Urothelium cell line (cell line): Measurements from ENCODE around the gene RTKN.
A peak's percentile ranks its signal among the peaks of the same experiment; 100 is the strongest.
"Not testable (repeated sequence)": the region's sequence is repeated elsewhere in the genome, so short reads cannot be mapped to it uniquely, and the experiment has no call there.

Source experiments
- DNase-seq: peaks from one replicate; pipeline ENCODE4 v3.0.0; 2011; ENCODE audit warnings: low spot score, mixed read lengths
- FAIRE-seq: peaks from 2 replicates; lab custom pipeline; 2011; peaks lifted over from hg19 to GRCh38; lab: Jason Lieb, UNC

Gene RTKN

DNA sequence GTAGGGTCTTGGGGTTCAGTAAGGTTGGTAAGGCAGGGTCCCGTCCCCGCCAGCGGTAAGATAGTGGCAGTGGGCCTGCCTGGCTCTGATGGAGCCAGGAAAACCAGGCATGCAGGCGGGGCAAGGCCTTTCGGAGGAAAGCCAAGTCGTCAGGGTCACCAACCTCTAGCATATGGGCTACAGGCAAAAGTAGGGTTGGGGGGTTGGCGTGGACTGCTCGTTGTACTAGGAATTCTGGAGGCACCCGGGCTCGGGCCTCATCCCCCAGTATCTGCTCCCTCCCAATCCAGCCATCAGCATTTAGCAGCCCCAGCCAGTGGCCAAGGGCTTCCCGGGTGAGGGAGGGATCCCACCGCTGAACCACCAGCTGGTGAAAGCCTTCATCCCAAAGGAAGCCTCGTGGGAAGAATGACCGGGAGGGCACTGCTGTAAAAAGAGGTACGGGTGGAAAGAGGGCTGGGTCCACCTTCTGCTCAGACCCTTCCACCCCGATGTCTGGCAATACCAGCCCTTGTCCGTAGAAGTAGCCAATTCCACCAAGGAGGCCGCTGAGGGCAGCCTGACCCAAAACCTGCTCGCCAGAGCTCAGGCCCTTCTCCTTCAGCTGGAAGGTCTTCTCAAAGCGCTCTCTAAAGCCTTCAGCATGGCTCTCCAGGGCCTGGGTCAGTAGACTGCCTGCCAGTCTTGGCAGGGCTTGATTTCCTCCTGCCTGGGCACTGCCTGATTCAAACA is 20.5 kb upstream of the RTKN start:
- DNase-seq (no peak), FAIRE-seq (no peak)

DNA sequence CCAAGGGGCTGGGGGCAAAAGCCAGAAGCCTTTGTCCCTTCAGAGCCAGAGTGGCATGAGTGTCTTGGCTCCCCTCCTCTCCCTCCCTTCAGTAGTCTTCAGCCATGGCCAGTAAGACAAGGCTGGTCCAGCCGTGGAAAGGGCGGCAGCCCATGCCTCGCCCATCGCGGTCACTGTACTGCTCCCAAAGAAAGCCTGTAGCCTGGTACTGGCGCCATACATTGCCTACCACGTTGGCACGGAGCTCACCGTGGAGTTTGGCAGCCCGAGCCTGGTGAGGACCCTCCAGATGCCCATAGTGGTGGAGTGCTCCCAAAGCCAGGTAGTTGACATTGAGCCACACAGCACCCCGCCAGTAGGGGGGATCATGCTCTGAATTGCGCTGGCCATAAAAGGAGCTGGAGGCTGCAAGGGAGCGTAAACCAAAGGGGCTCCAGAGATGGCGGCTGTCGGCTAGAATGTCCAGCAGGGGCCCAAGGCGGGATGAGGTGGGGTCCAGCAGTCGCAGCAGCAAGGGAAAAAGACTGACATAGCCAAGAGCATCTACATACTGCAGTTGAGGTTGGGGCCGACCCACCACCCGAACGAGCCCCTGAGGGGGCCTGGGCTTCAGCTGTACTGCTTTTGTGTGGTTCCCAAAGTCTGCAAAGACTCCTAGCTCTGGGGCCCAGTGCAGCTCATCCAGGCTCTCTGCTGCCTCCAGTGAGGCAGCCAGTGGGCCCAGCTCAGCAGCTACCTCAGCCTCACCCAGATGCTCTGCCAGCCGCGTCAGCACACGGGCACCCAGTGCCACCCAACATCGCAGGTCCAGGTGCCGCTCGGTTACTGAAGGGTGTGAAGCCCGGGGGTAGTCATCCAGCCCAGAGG is 19.7 kb upstream of the RTKN start:
- FAIRE-seq (no peak), DNase-seq (no peak)

DNA sequence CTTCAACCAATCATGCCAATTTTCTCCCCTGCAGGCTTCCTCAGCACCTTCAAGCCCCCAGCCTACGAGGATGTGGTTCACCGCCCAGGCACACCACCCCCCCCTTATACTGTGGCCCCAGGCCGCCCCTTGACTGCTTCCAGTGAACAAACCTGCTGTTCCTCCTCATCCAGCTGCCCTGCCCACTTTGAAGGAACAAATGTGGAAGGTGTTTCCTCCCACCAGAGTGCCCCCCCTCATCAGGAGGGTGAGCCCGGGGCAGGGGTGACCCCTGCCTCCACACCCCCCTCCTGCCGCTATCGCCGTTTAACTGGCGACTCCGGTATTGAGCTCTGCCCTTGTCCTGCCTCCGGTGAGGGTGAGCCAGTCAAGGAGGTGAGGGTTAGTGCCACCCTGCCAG is 18.4 kb upstream of the RTKN start:
- not testable (repeated sequence) for DNase-seq, FAIRE-seq

DNA sequence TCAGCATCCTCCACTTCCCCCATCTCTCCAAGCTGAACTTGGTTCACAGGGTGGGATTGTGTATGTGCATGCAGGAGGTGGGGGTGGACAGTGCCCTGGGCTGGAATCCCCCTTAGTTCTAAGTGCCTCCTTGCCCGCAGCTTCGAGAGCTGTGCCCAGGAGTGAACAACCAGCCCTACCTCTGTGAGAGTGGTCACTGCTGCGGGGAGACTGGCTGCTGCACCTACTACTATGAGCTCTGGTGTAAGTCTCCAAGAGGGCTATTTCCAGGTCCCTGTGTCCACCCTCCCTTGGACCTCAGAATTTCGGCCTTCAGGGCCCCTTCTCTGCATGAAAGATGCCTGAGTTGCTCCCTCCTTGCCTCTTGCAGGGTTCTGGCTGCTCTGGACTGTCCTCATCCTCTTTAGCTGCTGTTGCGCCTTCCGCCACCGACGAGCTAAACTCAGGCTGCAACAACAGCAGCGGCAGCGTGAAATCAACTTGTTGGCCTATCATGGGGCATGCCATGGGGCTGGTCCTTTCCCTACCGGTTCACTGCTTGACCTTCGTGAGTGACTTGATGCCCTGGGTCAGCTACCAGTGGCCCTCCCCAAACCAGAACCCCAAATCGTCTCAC is 17.9 kb upstream of the RTKN start:
- not testable (repeated sequence) for DNase-seq, FAIRE-seq

DNA sequence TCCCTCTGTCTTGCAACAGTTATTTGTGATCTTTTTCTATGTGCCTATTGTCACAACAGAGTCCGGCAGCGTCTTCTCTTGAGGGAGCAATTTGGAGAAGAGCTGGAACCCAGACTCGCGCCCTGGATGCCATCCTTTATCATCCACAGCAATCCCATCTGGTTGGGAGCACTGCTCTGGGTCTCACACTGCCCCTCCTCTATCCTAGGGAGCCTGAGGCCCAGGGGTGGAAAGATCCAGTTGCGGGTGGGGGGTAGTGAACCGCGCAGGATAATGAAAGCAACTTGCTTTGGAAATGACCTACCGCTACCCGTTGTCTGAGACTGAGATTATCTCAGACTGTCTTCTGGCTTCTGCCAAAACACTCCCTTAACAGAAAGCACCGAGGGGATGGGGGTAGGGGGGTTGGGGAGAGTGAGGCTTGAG is 17.2 kb upstream of the RTKN start:
- FAIRE-seq, result no peak
- DNase-seq, result no peak

DNA sequence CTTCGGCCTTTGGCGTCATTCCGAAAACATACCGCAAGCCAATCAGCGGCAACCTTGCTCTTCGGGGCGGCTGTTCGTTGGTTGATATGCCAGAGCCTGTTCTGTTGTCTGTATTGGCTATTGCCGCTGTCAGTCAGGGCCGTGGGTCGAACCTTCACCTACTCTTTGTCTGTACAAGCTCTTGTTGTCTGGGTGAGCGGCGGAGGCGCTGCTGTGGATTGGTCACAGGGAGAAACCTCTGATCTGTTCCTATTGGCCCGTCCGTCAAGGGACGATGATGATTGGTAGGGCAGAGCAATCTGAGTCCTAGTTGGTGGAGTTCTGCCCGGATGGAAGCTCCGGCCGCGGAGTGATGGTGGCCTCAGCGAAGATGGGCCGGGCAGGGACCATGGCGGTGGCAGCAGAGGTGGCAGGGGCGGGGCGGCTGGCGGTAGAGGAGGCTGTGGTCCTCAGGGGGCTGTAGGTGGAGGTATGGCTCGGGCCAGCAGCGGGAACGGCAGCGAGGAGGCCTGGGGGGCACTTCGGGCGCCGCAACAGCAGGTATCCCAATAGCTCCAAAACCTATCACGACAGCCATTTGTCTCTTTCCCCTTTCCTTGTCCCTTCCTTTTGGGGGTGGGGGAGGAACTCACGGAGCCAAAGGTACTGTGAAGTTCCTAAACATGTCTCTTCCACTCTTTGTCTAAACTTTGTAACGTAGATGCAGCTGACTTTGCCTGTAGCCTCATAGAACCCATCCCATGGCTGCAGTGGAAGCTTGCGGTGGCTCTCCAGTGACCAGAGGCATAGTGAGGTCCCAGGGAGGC is 16.6 kb upstream of the RTKN start, which contains the start of gene WBP1:
Gene WBP1, plus strand, starts transcription at position 307 of the 806 bp plus-strand sequence. Its CDS starts 165 bp downstream, at position 472.
- DNase-seq (peak; percentile 99), FAIRE-seq (peak; percentile 72)

DNA sequence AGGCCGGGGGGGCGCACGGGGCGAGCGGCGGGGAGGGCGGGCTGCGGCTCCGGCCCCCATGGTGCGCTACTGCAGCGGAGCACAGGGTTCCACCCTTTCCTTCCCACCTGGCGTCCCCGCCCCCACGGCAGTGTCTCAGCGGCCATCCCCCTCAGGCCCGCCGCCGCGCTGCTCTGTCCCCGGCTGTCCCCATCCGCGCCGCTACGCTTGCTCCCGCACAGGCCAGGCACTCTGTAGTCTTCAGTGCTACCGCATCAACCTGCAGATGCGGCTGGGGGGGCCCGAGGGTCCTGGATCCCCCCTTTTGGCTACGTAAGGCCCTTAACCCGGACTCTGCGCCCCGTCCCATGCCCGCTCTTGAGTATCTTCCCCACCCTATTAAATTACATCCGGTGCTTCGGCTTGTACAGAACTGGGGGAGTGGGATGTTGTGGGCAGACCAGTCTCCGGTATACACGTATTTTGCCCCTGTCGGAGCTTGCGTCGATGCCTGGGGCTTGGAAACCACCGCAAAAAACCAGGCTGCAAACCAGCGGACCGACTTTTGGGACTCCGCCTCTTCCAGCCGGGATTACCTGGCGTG is 15.9 kb upstream of the RTKN start:
- DNase-seq (peak; percentile 73), FAIRE-seq (peak; percentile 55)

DNA sequence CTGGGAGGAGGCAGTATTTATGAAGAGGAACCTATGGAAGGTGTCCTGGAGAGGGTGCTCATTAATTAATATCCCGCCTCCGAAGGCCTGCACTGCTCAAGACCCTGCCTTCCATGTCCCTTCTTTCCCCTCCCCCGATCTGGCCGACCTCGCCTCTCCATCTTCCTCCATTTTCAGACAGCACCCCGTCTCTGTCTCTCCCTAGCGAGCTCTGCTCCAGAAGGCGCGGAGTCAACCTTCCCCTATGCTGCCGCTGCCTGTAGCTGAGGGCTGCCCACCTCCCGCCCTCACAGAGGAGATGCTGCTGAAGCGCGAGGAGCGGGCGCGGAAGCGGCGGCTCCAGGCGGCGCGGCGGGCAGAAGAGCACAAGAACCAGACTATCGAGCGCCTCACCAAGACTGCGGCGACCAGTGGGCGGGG is 15.4 kb upstream of the RTKN start:
- DNase-seq (no peak), FAIRE-seq (no peak)

DNA sequence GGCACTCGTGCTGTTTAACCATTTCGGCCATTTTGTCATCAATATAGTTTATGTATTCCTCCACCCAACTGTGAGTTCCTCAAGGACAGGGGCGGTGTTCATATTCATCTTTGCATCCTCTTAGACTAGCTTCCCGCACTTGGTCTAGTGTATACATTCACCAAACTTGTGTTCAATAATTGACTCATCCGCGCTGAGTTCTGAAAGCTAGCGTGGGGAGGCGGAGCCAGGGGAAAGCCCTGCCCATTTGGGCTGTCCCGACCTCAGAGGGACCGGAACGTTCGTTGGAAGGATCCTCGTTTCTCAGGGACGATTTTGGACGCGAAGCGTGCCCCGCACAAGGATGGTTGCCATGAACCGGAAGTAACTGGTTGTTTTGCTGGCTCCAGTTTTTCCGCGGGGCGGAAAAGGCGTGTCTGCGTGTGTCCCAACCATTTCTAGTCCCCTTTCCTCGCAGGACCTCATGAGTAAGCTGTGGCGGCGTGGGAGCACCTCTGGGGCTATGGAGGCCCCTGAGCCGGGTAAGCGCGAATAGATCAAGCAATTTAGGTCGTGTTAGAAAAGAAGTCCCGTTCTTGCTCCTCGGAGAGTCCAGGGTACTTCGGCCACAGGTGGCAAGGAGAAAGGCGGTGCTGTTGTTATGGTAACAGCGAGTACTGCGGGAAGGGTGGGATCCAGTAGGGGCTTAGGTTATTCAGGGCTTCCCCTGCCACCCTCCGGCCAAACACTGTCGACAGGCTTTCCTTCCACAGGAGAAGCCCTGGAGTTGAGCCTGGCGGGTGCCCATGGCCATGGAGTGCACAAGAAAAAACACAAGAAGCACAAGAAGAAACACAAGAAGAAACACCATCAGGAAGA is 13.1 kb upstream of the RTKN start, which contains the start of gene INO80B:
Gene INO80B, plus strand, starts transcription at position 434 of the 858 bp plus-strand sequence. Its CDS starts 30 bp downstream, at position 464.
- FAIRE-seq, result peak; percentile 70
- peak; percentile 94 for DNase-seq

DNA sequence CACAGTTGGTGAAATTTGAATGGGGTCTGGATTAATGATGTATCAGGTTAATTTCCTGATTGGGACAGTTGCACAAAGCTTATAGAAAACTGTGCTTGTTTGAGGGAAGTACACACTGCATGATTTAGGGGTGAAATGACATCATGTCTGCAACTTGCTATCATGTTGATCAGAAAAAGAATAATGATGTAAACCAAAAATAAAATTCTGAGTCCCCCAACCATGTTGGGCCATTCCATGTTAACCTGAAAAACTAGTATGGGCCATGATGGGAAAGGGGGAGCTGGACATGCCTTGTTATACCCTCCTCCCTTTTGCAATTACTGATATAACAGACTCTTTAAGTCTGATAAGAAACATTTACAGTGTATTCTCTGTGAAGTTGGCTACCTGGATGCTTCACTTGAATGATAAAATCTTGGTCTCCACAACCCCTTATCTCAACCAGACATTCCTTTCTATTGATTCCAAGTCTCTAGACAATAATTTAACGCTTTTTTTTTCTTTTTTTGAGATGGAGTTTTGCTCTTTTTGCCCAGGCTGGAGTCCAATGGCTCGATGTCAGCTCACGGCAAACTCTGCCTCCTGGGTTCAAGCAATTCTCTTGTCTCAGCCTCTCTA is 8.9 kb upstream of the RTKN start:
- no peak for DNase-seq
- FAIRE-seq, result no peak

DNA sequence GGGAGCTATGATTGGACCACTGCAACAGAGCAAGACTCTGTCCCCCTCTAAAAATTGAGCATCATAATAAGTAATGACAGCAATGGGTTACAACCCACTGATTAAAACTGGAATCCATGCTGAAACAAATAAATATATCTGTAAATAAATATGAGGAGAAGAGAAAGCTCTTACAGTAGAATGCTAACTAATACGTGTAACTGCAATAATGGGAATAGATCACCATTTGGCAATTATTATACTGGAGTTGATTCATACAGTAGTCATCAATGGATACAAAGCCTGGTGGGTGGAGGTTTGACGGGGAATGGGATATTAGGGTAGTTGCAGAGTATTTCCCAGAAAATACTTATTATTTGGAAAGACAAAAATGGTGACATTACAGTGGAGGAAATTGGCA is 7.0 kb upstream of the RTKN start:
- FAIRE-seq (no peak), DNase-seq (no peak)

DNA sequence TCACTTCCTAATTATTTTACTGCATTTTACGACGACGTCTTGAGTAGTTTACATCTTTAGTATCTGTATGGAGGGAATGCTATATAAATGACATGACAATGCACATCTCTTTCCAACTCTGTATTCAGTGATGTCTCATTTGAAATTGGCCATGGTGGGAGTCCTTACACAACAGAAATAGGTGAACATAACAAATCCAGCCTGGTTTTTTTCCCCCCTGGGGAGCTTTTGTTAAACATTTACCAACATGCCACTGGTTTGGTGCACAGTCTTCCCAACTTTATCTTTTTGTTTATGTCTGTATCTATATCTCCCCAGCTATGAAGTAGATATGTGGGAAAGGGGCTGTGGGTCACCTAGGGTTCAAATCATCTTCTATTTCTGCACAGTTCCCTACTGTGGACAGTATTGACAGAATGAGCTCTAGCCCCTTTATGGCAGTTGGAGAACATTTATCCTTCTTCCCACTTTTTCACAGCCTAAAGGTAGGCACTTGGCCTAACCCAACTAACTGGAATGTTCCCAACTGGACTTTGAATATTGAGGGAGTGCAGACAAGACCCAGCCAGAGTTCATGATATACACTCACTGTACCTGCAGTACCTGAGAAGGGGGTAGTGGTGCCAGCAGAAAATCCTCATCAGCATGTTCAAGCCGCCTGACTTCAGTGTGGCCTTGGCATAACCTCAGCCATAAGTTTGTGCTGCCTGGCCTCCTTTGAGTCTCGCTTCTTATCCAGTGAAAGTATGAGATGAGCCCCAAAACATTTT is 5.7 kb upstream of the RTKN start:
- FAIRE-seq (no peak), DNase-seq (no peak)

DNA sequence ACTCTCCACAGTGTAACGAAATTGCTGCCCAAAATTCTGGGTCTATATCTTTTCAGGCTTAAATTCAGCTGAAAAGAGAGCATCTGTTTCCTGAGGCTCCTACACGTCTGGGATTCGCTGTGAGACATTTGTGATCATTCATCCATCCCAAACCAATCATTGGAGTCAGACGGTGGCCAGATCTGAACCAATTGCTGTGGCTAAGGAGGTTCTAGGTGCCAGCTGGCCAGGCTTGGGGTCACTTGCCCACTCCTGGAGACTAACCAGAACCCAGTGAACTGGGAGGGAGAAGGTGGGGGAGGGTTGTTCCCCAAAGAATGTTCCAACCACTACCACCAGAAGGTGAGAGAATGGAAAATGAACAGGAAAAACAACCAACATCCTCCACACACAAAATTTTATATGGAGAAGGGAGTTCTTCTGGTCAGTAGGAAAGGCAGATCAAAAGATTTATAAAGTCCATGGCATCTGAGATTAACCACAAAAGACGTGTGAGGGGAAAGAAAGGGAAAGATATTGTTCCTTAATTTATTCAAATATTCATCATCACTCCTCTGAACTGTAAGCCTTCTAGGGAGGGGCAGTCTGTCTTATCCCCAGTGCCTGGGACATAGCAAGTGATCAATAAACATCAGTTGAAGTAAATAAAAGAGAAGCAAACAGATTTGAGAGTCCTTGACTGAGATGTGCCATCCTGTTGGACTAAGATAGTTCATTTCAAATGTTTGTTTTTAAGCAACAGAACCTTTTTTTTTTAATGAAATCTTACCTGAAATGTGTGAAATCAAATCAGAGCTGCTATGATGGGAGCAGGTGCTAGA is 3.0 kb upstream of the RTKN start:
- DNase-seq, result no peak
- FAIRE-seq, result no peak

DNA sequence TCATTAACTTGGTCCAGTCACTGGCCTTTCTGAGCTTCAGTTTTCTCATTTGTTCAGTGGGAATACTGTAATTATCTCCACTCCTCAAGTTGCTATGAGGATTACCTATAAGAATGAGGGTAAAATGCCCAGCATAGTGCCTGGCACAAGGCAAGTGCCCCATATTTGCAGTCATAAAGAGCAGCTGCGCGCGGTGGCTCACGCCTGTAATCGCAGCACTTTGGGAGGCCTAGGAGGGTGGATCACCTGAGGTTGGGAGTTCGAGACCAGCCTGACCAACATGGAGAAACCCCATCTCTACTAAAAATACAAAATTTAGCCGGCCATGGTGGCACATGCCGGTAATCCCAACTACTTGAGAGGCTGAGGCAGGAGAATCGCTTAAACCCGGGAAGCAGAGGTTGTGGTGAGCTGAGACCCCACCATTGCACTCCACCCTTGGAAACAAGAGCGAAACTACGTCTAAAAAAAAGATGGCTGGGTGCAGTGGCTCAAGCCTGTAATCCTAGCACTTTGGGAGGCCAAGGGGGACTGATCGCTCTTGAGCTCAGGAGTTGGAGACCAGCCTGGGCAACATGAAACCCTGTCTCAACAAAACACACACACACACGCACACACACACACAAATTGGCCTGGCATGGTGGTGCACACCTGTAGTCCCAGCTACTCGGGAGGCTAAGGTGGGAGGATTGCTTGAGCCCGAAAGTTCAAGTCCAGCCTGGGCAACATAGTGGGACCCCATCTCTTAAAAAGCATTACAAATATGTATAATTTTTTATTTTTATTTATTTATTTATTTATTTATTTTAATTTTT is 953 bp upstream of the RTKN start:
- DNase-seq, FAIRE-seq: not testable (repeated sequence)

DNA sequence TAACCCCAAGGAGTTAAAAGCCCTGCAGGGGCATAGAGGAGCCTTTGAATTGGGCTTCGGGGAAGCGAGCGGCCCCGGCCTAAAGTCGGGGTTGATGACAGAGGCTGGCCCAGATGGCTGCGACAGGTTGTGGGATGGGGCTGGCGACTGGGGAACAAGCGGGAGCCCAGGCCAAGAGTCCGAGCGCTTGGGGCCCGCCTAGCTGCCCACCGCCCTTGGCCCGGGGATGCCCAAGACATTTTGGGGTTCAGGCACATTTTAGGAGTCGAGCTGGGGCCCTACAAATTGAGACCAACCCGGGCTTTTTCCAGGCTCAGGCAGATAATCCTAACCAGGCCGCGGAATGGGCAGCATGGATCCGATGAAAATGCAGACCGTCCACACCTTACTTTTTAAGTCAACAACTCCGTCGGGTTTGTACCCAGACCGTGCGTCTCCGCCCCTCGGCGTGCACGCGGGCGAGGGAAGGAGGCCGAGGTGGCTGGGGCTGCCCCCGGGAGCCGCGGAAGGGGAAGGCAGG is 507 bp downstream of the RTKN start:
- FAIRE-seq (no peak), DNase-seq (no peak)
